ENCODE measurements around the gene CTSL. TPM values are rescaled to one million over a fixed set of nuclear protein-coding genes. Genes with fewer than 3 reads are reported as not detected.

Gene CTSL
- total RNA-seq, 1 experiment from 2014 or later: 39.7 TPM

DNA sequence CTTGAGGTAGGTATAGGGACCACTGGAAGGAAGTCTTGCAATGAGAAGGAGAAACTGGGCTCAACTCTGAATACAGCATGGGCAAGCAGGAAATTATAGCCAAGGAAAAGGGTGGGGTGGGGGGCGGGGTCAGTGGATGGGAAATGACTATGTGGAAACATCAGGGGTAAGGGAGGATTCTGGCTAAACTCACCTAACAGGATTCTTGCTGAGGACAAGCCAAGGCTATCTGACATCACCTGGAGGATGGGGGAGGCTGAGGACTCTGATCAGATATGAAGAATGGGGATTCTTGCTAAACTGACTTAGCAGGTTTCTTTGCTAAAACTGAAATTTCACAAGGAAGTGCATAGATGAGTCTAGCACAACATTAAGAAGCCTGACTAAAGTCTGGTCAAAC, 40.8 kb downstream of the CTSL start (continued):
- TF ChIP-seq, protein P1, sequence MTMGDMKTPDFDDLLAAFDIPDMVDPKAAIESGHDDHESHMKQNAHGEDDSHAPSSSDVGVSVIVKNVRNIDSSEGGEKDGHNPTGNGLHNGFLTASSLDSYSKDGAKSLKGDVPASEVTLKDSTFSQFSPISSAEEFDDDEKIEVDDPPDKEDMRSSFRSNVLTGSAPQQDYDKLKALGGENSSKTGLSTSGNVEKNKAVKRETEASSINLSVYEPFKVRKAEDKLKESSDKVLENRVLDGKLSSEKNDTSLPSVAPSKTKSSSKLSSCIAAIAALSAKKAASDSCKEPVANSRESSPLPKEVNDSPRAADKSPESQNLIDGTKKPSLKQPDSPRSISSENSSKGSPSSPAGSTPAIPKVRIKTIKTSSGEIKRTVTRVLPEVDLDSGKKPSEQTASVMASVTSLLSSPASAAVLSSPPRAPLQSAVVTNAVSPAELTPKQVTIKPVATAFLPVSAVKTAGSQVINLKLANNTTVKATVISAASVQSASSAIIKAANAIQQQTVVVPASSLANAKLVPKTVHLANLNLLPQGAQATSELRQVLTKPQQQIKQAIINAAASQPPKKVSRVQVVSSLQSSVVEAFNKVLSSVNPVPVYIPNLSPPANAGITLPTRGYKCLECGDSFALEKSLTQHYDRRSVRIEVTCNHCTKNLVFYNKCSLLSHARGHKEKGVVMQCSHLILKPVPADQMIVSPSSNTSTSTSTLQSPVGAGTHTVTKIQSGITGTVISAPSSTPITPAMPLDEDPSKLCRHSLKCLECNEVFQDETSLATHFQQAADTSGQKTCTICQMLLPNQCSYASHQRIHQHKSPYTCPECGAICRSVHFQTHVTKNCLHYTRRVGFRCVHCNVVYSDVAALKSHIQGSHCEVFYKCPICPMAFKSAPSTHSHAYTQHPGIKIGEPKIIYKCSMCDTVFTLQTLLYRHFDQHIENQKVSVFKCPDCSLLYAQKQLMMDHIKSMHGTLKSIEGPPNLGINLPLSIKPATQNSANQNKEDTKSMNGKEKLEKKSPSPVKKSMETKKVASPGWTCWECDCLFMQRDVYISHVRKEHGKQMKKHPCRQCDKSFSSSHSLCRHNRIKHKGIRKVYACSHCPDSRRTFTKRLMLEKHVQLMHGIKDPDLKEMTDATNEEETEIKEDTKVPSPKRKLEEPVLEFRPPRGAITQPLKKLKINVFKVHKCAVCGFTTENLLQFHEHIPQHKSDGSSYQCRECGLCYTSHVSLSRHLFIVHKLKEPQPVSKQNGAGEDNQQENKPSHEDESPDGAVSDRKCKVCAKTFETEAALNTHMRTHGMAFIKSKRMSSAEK (CRISPR knock-in tag; IDR thresholded peaks at IDR 0.05; ENCODE audit: borderline replicate concordance): no peak
- no peak for TF ChIP-seq NFYB (CRISPR knock-in tag; conservative IDR thresholded peaks at IDR 0.05; ENCODE audit: low read depth)
- TF ChIP-seq JAZF1 (CRISPR knock-in tag; IDR thresholded peaks at IDR 0.05): no peak

- CTCF ChIA-PET: interaction anchor here (0.6 to 2.8 kb wide), 7 partner anchors 17 to 822 kb away, joined by 3 to 11 read pairs (median 4); partner anchors contain the start of gene CTSL
- ATAC-seq: no peak
These were observed 44.8 kb downstream of the CTSL start for GRCh38 chr9:87770616-87771315.

DNA sequence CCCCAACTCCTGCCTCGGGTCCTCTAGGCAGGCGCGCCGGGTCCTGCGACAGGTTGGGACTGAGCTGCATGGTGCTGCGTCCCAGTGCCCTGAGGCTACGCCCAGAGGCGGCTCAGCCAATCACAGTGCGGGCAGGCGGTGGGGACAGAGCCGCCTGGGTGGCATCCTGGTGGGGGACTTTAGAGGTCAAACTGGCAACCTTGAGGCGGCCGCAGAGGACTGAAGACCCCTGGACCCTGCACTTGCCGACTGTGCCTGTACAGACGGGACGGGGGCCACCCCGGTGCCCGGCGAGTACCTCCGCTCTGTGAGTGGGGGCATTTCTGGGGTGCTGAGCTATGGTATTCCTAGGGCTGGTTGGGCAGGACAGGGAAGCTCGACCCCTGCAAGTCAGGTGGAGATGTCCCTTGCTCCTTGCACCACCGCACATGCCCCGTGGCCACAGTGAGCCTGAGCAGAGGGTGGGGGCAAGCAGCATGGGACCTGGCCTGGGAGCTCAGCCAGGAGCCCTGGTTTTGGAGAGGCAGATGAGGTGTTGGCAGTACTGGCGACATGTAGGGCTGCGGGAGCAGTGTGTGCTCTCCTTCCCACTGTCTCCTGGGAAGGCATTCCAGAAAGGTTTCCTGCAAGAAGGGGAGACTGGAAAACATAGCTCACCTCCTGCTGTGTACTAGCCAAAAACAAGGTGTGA, 45.5 kb downstream of the CTSL start:
- Mint-ChIP-seq H3K27me3 (ENCODE audit: low read depth) (peaks cover 4% of the 10 kb centered on the region), H3K36me3 (no peaks in the 10 kb centered on the region), H3K27ac (no peak overlapping the region), H3K4me1 (peaks cover 27% of the 10 kb centered on the region), H3K4me3 (no peak overlapping the region), H3K9me3 (peaks cover 14% of the 10 kb centered on the region)
- ChIA-PET CTCF (interaction anchor here (0.7 to 2.8 kb wide), 7 partner anchors 16 to 826 kb away, joined by 3 to 11 read pairs (median 4); partner anchors contain the start of gene CTSL), POLR2A (no interaction called here)
- peak; percentile 71 for DNase-seq (ENCODE audit: low spot score)
- peak; percentile 96 for ATAC-seq
- TF ChIP-seq ZNF121 (CRISPR knock-in tag; IDR thresholded peaks at IDR 0.05) (peak; percentile 2; the same call in 1 of the 2 replicates), EMX1 (CRISPR knock-in tag; IDR thresholded peaks at IDR 0.05) (no peak), AR (CRISPR knock-in tag; IDR thresholded peaks at IDR 0.05) (no peak), FOXP1 (CRISPR knock-in tag; IDR thresholded peaks at IDR 0.05; ENCODE audit: borderline replicate concordance) (0 out of 2 replicates have a peak, but pooled peaks have one; percentile 4), ZNF396 (CRISPR knock-in tag; IDR thresholded peaks at IDR 0.05; ENCODE audit: borderline replicate concordance) (no peak), ATF2 (CRISPR knock-in tag; IDR thresholded peaks at IDR 0.05; ENCODE audit: borderline replicate concordance, low read depth) (no peak), CBFB (CRISPR knock-in tag; IDR thresholded peaks at IDR 0.05; ENCODE audit: low read depth) (no peak), KAT7 (CRISPR knock-in tag; IDR thresholded peaks at IDR 0.05; ENCODE audit: borderline replicate concordance) (no peak)

More at GRCh38 chr9:87770616-87771315, 44.8 kb downstream of the CTSL start:
- peak overlapping the region; percentile 20; the same call in 1 of the 2 replicates for H3K4me3 Mint-ChIP-seq
- H3K27me3 Mint-ChIP-seq (ENCODE audit: low read depth): peaks cover 4% of the 10 kb centered on the region
- no peak overlapping the region for H3K27ac Mint-ChIP-seq
- H3K9me3 Mint-ChIP-seq: peaks cover 14% of the 10 kb centered on the region
- POLR2A ChIA-PET: interaction anchor here (1.2 kb wide), 1 partner anchor 45 kb away, joined by 3 read pairs; the partner anchor contains the start of gene CTSL
- no peaks in the 10 kb centered on the region for H3K36me3 Mint-ChIP-seq
- no peak for DNase-seq (ENCODE audit: low spot score)
- peaks cover 28% of the 10 kb centered on the region for H3K4me1 Mint-ChIP-seq
- TF ChIP-seq SOX15 (CRISPR knock-in tag; IDR thresholded peaks at IDR 0.05) (no peak), CREB1 (CRISPR knock-in tag; IDR thresholded peaks at IDR 0.05) (no peak), MXD4 (CRISPR knock-in tag; IDR thresholded peaks at IDR 0.05; ENCODE audit: borderline replicate concordance) (no peak), NR1H2 (CRISPR knock-in tag; IDR thresholded peaks at IDR 0.05) (no peak), CBFB (CRISPR knock-in tag; IDR thresholded peaks at IDR 0.05; ENCODE audit: low read depth) (no peak), ETV6 (CRISPR knock-in tag; IDR thresholded peaks at IDR 0.05) (no peak), TEAD4 (CRISPR knock-in tag; IDR thresholded peaks at IDR 0.05) (no peak), ZNF416 (CRISPR knock-in tag; IDR thresholded peaks at IDR 0.05) (no peak), NFYB (CRISPR knock-in tag; conservative IDR thresholded peaks at IDR 0.05; ENCODE audit: low read depth) (no peak), TP53 (CRISPR knock-in tag; IDR thresholded peaks at IDR 0.05) (no peak), ZNF423 (CRISPR knock-in tag; IDR thresholded peaks at IDR 0.05) (no peak), FOXP4 (CRISPR knock-in tag; IDR thresholded peaks at IDR 0.05) (no peak)
- TF ChIP-seq, protein P2, sequence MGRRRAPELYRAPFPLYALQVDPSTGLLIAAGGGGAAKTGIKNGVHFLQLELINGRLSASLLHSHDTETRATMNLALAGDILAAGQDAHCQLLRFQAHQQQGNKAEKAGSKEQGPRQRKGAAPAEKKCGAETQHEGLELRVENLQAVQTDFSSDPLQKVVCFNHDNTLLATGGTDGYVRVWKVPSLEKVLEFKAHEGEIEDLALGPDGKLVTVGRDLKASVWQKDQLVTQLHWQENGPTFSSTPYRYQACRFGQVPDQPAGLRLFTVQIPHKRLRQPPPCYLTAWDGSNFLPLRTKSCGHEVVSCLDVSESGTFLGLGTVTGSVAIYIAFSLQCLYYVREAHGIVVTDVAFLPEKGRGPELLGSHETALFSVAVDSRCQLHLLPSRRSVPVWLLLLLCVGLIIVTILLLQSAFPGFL (CRISPR knock-in tag; IDR thresholded peaks at IDR 0.05; ENCODE audit: borderline replicate concordance): no peak

Data from WTC11 (cell line).